ENCODE measurements around the gene PARP4.
"Not testable (repeated sequence)": the region's sequence is repeated elsewhere in the genome, so short reads cannot be mapped to it uniquely, and the experiment has no call there.

Gene PARP4

GRCh38 chr13:24512197-24512907 is at the start of gene PARP4:
Gene PARP4 (minus strand): TSS chr13:24512778. CDS start chr13:24503776, 9,002 bp downstream.
- Histone ChIP-seq H3K9me3 (ENCODE audit: insufficient read depth, low read length) (no peaks in the 10 kb centered on the region), H4K20me1 (ENCODE audit: low read depth, low read length) (no peaks in the 10 kb centered on the region; the same call in 1 of the 2 replicates), H3K9me2 (replicated peaks; ENCODE audit: insufficient read depth, low read length) (no peaks in the 10 kb centered on the region), H3K79me2 (ENCODE audit: insufficient read depth, low read length) (peaks cover 48% of the 10 kb centered on the region), H2AFZ (ENCODE audit: low read depth, low read length, severe bottlenecking) (peak within 1 kb of the TSS; percentile 98), H3K9ac (ENCODE audit: low read length) (peak within 1 kb of the TSS; percentile 84), H3K27me3 (ENCODE audit: low read length) (no peaks in the 10 kb centered on the region), H3K36me3 (ENCODE audit: low read length) (no peaks in the 10 kb centered on the region), H3K27ac (ENCODE audit: low read depth, low read length) (peak within 1 kb of the TSS; percentile 62), H3K4me3 (ENCODE audit: insufficient read depth, low read length, poor library complexity, severe bottlenecking) (peak within 1 kb of the TSS; percentile 90), H3K4me2 (ENCODE audit: low read depth, low read length, poor library complexity, severe bottlenecking) (peak within 1 kb of the TSS; percentile 84), H3F3A (ENCODE audit: insufficient read depth) (no peaks in the 10 kb centered on the region; the same call in 1 of the 2 replicates)
- TF ChIP-seq EZH2phosphoT487 (conservative IDR thresholded peaks at IDR 0.05; ENCODE audit: low read length) (no peak), CTCF (IDR thresholded peaks at IDR 0.05; ENCODE audit: insufficient read depth, low read length, poor library complexity, severe bottlenecking) (no peak)

- not testable (repeated sequence) for H3K9me2 ChIP-seq (replicated peaks; ENCODE audit: insufficient read depth, low read length); H3K4me3 ChIP-seq (ENCODE audit: insufficient read depth, low read length, poor library complexity, severe bottlenecking); H3K9me3 ChIP-seq (ENCODE audit: insufficient read depth, low read length); H3F3A ChIP-seq (ENCODE audit: insufficient read depth); H2AFZ ChIP-seq (ENCODE audit: low read depth, low read length, severe bottlenecking); H3K9ac ChIP-seq (ENCODE audit: low read length); H3K79me2 ChIP-seq (ENCODE audit: insufficient read depth, low read length); H3K27me3 ChIP-seq (ENCODE audit: low read length); H3K36me3 ChIP-seq (ENCODE audit: low read length); H3K4me2 ChIP-seq (ENCODE audit: low read depth, low read length, poor library complexity, severe bottlenecking); H3K27ac ChIP-seq (ENCODE audit: low read depth, low read length); H4K20me1 ChIP-seq (ENCODE audit: low read depth, low read length)
Measured at GRCh38 chr13:24560579-24561187, 48.1 kb upstream of the PARP4 start.

GRCh38 chr13:24559431-24560218 is 47.0 kb upstream of the PARP4 start:
- H3K4me2 ChIP-seq (ENCODE audit: low read depth, low read length, poor library complexity, severe bottlenecking); H3K27ac ChIP-seq (ENCODE audit: low read depth, low read length); H2AFZ ChIP-seq (ENCODE audit: low read depth, low read length, severe bottlenecking); H3K27me3 ChIP-seq (ENCODE audit: low read length); H3K9me2 ChIP-seq (replicated peaks; ENCODE audit: insufficient read depth, low read length); H3K36me3 ChIP-seq (ENCODE audit: low read length); H4K20me1 ChIP-seq (ENCODE audit: low read depth, low read length); H3K9ac ChIP-seq (ENCODE audit: low read length); H3K79me2 ChIP-seq (ENCODE audit: insufficient read depth, low read length); H3F3A ChIP-seq (ENCODE audit: insufficient read depth); H3K4me3 ChIP-seq (ENCODE audit: insufficient read depth, low read length, poor library complexity, severe bottlenecking); H3K9me3 ChIP-seq (ENCODE audit: insufficient read depth, low read length): not testable (repeated sequence)

- TF ChIP-seq EZH2phosphoT487 (conservative IDR thresholded peaks at IDR 0.05; ENCODE audit: low read length) (no peak), CTCF (IDR thresholded peaks at IDR 0.05; ENCODE audit: insufficient read depth, low read length, poor library complexity, severe bottlenecking) (no peak)
- H3K27me3 ChIP-seq (ENCODE audit: low read length): no peaks in the 10 kb centered on the region
- no peaks in the 10 kb centered on the region for H3K36me3 ChIP-seq (ENCODE audit: low read length)
- no peak overlapping the region for H3K4me3 ChIP-seq (ENCODE audit: insufficient read depth, low read length, poor library complexity, severe bottlenecking)
- H4K20me1 ChIP-seq (ENCODE audit: low read depth, low read length): no peaks in the 10 kb centered on the region
- no peaks in the 10 kb centered on the region for H3K9me3 ChIP-seq (ENCODE audit: insufficient read depth, low read length)
- H3K9me2 ChIP-seq (replicated peaks; ENCODE audit: insufficient read depth, low read length): no peaks in the 10 kb centered on the region
- H2AFZ ChIP-seq (ENCODE audit: low read depth, low read length, severe bottlenecking): no peak overlapping the region
- H3K9ac ChIP-seq (ENCODE audit: low read length): no peak overlapping the region
- H3K27ac ChIP-seq (ENCODE audit: low read depth, low read length): no peak overlapping the region
- H3F3A ChIP-seq (ENCODE audit: insufficient read depth): no peaks in the 10 kb centered on the region
- no peaks in the 10 kb centered on the region for H3K79me2 ChIP-seq (ENCODE audit: insufficient read depth, low read length)
- no peak overlapping the region for H3K4me2 ChIP-seq (ENCODE audit: low read depth, low read length, poor library complexity, severe bottlenecking)
Measured at GRCh38 chr13:24557081-24557480, 44.5 kb upstream of the PARP4 start.

GRCh38 chr13:24553892-24554291 is 41.3 kb upstream of the PARP4 start:
- H3K4me2 ChIP-seq (ENCODE audit: low read depth, low read length, poor library complexity, severe bottlenecking); H3K9me2 ChIP-seq (replicated peaks; ENCODE audit: insufficient read depth, low read length); H3K9me3 ChIP-seq (ENCODE audit: insufficient read depth, low read length); H3F3A ChIP-seq (ENCODE audit: insufficient read depth); H3K36me3 ChIP-seq (ENCODE audit: low read length); H4K20me1 ChIP-seq (ENCODE audit: low read depth, low read length); H3K79me2 ChIP-seq (ENCODE audit: insufficient read depth, low read length); H3K27ac ChIP-seq (ENCODE audit: low read depth, low read length); H3K4me3 ChIP-seq (ENCODE audit: insufficient read depth, low read length, poor library complexity, severe bottlenecking); H3K9ac ChIP-seq (ENCODE audit: low read length); H3K27me3 ChIP-seq (ENCODE audit: low read length); H2AFZ ChIP-seq (ENCODE audit: low read depth, low read length, severe bottlenecking): not testable (repeated sequence)
